Left cardiac atrium (tissue), 4 donors: ENCODE results near the gene TP53INP2. TPM values are rescaled to one million over a fixed set of nuclear protein-coding genes. Genes with fewer than 3 reads are reported as not detected.
"Not testable (repeated sequence)": the region's sequence is repeated elsewhere in the genome, so short reads cannot be mapped to it uniquely, and the experiment has no call there.

Experiments
- ATAC-seq, 2 donors: fragments of 200-7000 bp; cut with Tn5 transposase; one replicate each; pipeline ENCODE4 v1.9.1; 2020; ENCODE audit warnings: mild to moderate bottlenecking in 2 of 2, moderate library complexity in 2 of 2
- DNase-seq: peaks from one replicate; pipeline ENCODE4 v3.0.0-alpha.2; 2020
- intact Hi-C, 2 donors: fragments of 100-400 bp; cut with DNase I; formaldehyde crosslinking; loops; one replicate each; pipeline versions ENCODE4 v1.14.1 to v1.15.1; 2022 to 2023
- total RNA-seq, 2 donors: library from RNA; stranded (reverse); fragmentation: NEBNext Ultra II Directional; extraction: Animal tissue kit (Norgen Biotek cat#: 25700); gene quantifications; one replicate each; pipeline ENCODE4 v1.2.1, GENCODE V29; 2021
- donor health status: DM: no; HTN: yes; CAD: no.
- donor health status: DM: no; HTN: yes; CAD: no; lungs with severe emphysema.
- donor health status: DM: yes; HTN: yes; CAD: no.
- donor health status: Dilated cardiomyopathy.

The TP53INP2 gene
- total RNA-seq, 2 donors from 2014 or later, result 85.0 to 117 TPM

DNA sequence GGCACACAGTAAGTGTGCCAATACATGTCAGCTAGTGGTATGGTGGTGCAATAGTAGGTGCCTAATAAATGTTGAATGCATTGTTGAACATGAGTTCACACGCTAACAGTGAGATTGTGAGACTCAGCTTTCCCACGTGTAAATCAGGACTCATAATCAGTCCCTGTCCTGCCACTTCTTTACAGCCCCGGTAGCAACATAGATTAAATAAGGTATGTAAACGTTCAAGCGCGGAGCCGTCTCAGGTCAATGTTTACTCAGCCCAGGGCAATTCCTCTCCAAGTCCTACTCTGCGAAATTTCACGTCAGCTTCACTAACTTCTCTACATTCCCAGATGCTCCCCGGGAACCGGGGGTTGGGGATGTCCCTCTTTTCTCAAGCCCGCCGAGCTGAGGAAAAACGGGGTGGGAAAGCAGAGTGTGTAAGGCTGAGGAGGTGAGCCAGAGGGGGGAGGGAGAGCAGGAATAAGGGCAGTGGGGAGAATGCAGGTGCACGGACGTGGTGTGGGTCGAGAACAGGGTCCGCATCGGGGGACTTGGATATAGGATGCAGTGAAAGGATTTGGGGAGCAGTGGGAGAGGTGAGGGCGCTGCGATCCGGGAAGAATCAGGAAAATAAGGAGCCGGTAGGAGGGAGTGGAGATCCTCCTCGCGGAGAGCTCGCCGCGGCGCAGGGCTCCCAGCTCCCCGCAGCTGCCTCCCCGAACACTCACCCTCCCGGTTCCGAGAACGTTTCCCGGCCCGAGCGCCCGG is 544 bp upstream of the TP53INP2 start:
- ATAC-seq (peak in 1 of 2 donors; percentile 0), DNase-seq (no peak)
- intact Hi-C loops, result loop anchor here in 1 of 2 donors (10.0 kb wide), 1 partner anchor 119 kb away; no protein-coding TSS in a partner anchor

GRCh38 chr20:34705008-34705396 is 858 bp downstream of the TP53INP2 start:
- DNase-seq (no peak), ATAC-seq (no peak)
- intact Hi-C loops, result loop anchor here in 1 of 2 donors (10.0 kb wide), 1 partner anchor 120 kb away; no protein-coding TSS in a partner anchor

GRCh38 chr20:34705397-34706301 is 1.5 kb downstream of the TP53INP2 start:
- peak; percentile 43 for DNase-seq
- peak in 1 of 2 donors; percentile 1 for ATAC-seq

DNA sequence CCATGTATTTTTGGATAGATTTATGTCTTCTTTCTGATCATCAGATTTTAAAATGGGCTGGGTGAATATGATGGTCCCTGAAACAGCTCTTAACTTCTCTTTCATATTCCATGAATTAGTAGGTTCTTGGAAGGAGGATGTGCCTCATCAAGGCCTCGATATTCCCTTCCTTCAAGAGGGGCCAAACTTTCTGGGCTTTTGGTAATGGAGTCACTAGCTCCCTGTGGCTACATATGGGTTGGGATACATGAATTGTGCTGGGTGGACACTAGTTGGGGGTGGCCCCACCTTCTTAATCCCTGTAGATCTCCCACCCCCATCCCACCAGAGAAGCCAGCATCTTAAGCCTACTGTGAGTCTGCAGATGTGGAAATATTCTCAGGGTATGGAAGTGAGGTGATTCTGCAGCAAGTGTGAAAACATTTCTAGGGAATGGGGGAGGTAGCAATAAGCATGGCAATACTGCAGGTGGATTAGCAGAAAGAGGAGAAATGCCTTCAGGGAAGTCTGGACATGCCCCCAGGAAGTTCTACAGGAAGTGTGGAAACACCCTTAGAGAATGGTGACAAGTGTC is 2.2 kb downstream of the TP53INP2 start:
- intact Hi-C loops, result loop anchor here in 1 of 2 donors (10.0 kb wide), 1 partner anchor 122 kb away; no protein-coding TSS in a partner anchor
- DNase-seq, result no peak
- ATAC-seq, result no peak

More at GRCh38 chr20:34705397-34706301, 1.5 kb downstream of the TP53INP2 start:
- intact Hi-C loops, result loop anchor here in 1 of 2 donors (10.0 kb wide), 1 partner anchor 121 kb away; no protein-coding TSS in a partner anchor

GRCh38 chr20:34706912-34707784 is 3.0 kb downstream of the TP53INP2 start:
- DNase-seq, result no peak
- intact Hi-C loops, result loop anchor here in 1 of 2 donors (10.0 kb wide), 1 partner anchor 122 kb away; no protein-coding TSS in a partner anchor
- ATAC-seq, result no peak

DNA sequence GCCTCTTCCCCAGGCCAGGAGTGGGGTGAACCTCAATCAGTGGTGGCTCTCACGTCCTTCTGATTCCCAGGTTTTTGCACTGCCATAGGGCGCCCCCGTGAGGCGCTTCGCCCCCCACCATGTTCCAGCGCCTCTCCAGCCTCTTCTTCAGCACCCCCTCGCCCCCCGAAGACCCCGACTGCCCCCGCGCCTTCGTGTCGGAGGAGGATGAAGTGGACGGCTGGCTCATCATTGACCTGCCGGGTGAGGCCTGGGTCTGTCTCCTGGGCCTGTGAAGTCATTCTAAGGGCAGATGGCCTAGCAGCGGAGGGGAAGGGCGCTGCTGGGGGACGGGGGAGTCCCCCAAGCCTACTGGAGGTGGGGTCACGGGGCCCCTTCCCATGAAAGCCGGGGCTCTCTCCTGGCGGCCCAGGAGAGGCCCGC is 4.5 kb downstream of the TP53INP2 start:
- ATAC-seq, result peak in 1 of 2 donors; percentile 9
- peak; percentile 49 for DNase-seq

DNA sequence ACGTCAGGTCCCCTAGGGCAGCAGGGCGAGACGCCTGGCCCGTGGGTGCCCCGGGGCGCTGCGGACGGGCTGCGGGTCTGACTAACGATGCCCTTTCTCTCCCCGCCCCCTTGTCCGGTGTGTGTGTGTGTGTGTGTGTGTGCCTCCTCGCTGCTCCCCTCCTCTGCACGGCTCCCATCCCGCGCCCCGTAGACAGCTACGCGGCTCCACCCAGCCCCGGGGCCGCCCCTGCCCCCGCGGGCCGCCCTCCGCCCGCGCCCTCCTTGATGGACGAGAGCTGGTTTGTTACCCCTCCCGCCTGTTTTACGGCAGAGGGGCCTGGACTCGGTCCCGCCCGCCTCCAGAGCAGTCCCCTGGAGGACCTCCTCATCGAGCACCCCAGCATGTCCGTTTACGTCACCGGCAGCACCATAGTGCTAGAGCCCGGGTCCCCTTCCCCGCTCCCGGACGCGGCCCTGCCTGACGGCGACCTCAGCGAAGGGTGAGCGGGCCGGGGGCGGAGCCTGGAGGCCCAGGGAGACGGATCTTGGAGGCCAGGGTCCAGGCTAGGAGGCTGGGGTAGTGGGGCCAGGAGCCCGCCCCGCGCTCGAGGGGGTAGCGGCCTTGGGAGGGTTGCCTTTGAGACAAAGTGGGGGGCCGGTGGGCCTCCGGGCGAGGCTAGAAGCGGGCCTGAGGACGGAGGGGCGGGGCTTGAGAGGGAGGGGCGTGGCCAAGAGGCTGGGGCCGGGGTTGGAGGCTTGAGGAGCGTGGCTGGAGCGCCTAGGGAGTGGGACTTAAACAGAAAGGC is 5.1 kb downstream of the TP53INP2 start:
- intact Hi-C loops, result loop anchor here in 1 of 2 donors (10.0 kb wide), 1 partner anchor 124 kb away; no protein-coding TSS in a partner anchor
- ATAC-seq, result peak; percentile 65 to 74
- DNase-seq, result peak; percentile 88

More for the DNA sequence above, 4.5 kb downstream of the TP53INP2 start:
- intact Hi-C loops, result loop anchor here in 1 of 2 donors (10.0 kb wide), 1 partner anchor 124 kb away; no protein-coding TSS in a partner anchor

DNA sequence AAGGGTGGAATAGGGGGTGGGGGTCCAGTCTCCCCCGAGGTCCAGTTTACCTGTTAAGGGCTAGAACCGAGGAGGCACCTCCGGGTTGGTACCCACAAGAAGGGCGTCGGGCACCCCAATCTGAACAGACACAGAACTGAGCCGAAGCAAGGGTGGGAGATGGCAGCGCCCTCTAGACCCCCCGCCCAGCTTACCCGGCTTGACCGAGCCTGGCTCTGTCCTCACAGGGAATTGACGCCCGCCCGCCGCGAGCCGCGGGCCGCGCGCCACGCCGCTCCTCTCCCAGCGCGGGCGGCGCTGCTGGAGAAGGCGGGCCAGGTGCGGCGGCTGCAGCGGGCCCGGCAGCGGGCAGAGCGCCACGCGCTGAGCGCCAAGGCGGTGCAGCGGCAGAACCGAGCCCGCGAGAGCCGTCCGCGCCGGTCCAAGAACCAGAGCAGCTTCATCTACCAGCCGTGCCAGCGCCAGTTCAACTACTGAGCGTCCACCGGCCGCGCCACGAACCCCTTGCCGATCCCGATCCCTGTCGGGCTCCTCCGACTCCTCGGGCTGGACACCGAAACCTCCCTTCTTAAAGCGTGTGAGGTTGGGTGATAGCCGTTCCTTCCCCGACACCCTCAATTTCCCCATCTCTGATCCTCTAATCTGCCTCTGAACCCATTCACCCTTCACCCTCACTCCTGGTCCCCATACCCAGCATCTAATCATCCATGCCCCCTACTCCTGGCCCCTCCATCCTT is 5.9 kb downstream of the TP53INP2 start:
- DNase-seq (peak; percentile 83), ATAC-seq (peak; percentile 55 to 65)
- intact Hi-C loops, result loop anchor here in 1 of 2 donors (10.0 kb wide), 1 partner anchor 125 kb away; no protein-coding TSS in a partner anchor

DNA sequence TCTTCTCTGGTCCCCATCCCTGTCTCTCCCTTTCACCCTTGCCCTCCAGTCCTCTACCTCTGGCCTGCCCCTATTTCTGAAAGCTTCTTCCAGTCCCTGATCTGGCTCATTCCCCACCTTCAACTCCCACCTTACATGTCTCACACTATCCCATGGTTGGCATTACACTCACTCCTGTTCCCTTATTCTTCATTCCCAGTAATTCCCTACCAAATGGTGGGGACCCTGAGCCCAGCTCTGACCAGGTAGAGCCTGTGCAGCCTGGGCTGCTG is 6.4 kb downstream of the TP53INP2 start:
- ATAC-seq, result no peak
- DNase-seq, result no peak
- intact Hi-C loops, result no loop called here

- no peak for ATAC-seq
- DNase-seq, result no peak
- intact Hi-C loops, result no loop called here
These were observed 6.9 kb downstream of the TP53INP2 start for GRCh38 chr20:34710861-34711574.

GRCh38 chr20:34711813-34712430 is 7.8 kb downstream of the TP53INP2 start:
- DNase-seq (no peak), ATAC-seq (no peak)
- intact Hi-C loops, result no loop called here

DNA sequence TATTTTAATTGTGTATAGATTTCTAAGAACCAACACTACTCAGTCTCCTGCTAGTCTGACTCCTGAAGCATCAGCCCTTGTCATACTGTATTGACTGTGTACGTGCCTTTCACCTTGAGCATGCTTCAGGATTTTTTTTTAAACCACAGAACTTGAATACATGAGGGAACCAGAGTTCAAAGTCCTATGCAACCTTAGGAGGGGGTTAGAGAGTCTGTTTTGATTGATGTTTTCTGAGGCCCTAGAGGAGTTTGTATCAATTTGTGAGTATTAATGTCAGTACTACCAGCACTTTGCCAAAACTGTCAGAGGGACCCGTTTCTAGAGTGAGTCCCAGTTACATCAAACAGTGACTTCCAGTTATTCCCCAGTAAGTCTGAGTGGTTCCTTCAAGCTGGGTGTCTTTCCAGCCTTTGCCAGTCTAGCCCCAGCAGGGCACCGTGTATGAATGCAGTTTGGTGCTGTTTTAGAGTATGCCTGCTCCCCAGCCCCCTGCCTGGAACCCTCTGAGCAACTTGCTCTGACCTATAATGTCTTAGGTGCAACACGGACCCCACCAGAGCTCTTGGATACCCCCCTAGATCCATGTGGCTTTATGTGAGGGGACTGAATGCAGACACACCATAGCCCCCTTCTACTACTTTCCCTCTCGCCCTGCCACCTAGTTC is 8.5 kb downstream of the TP53INP2 start:
- DNase-seq (no peak), ATAC-seq (no peak)
- intact Hi-C loops, result no loop called here

GRCh38 chr20:34713194-34713943 is 9.2 kb downstream of the TP53INP2 start:
- intact Hi-C loops, result no loop called here
- peak in 1 of 2 donors; percentile 44 for ATAC-seq
- no peak for DNase-seq

DNA sequence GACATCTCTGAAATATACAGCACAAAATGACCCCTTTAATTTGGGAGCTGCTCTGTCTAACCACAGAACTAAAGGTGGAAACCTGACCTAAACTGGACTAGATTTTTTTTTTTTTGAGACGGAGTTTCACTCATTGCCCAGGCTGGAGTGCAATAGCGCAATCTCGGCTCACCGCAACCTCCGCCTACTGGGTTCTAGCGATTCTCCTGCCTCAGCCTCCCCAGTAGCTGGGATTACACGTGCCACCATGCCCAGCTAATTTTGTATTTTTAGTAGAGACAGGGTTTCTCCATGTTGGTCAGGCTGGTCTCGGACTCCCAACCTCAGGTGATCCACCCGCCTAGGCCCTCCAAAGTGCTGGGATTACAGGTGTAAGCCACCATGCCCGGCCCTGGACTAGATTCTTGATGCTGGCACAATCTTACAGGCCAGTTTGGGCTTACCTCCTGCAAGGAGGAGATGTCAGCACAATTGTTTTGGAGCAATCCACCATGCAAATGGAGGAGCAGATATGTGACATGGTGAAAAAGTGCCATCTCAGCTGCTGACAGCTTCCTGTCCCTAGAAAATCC is 9.9 kb downstream of the TP53INP2 start:
- intact Hi-C loops, result not testable (repeated sequence)

More for the DNA sequence above, 9.9 kb downstream of the TP53INP2 start:
- ATAC-seq, DNase-seq: not testable (repeated sequence)
